Activated CD4-positive, alpha-beta memory T cell treated with anti-CD3 and anti-CD28 coated beads for 36 hours (primary cell): ENCODE results near the gene EPB41L5. TPM values are rescaled to one million over a fixed set of nuclear protein-coding genes. Genes with fewer than 3 reads are reported as not detected.
"Not testable (repeated sequence)": the region's sequence is repeated elsewhere in the genome, so short reads cannot be mapped to it uniquely, and the experiment has no call there.

Experiments used
- CTCF ChIA-PET: fragments of 350-600 bp; sonication (Branson Sonifier 250); formaldehyde crosslinking; loops from one replicate; lab custom pipeline; 2021; ENCODE audit warnings: antibody characterized with exemption, inconsistent platforms; lab: Charles Lee
- POLR2A ChIA-PET: fragments of 350-600 bp; sonication (Branson Sonifier 250); formaldehyde crosslinking; loops from one replicate; lab custom pipeline; 2021; ENCODE audit warnings: antibody characterized with exemption; lab: Charles Lee
- DNase-seq: peaks from one replicate; pipeline ENCODE4 v3.0.0-alpha.2; 2020
- H3K27ac Mint-ChIP-seq: one replicate; pipeline ENCODE4 v1.8.0; 2021; ENCODE audit warnings: mixed read lengths
- H3K27me3 Mint-ChIP-seq: one replicate; pipeline ENCODE4 v1.8.0; 2021; ENCODE audit warnings: mixed read lengths
- H3K36me3 Mint-ChIP-seq: one replicate; pipeline ENCODE4 v1.8.0; 2021; ENCODE audit warnings: mixed read lengths
- H3K4me1 Mint-ChIP-seq: one replicate; pipeline ENCODE4 v1.8.0; 2021; ENCODE audit warnings: low read depth, mixed read lengths
- H3K4me3 Mint-ChIP-seq: one replicate; pipeline ENCODE4 v1.8.0; 2021; ENCODE audit warnings: mild to moderate bottlenecking, mixed read lengths
- H3K9me3 Mint-ChIP-seq: one replicate; pipeline ENCODE4 v1.8.0; 2021; ENCODE audit warnings: mixed read lengths
- intact Hi-C: fragments of 100-400 bp; cut with micrococcal nuclease; formaldehyde crosslinking; loops from one replicate; pipeline ENCODE4 v1.15.1; 2023
- total RNA-seq, 2 experiments: library from RNA; stranded (reverse); gene quantifications; one replicate each; pipeline ENCODE4 v1.2.3, GENCODE V29; 2021

Gene EPB41L5
- total RNA-seq, 2 experiments from 2014 or later = 2.5 to 2.7 TPM

- ChIA-PET POLR2A (no interaction called here), CTCF (interaction anchor here (0.6 to 1.3 kb wide), 3 partner anchors 20 to 451 kb away, joined by 3 to 4 read pairs (median 4); no protein-coding TSS in a partner anchor)
- Mint-ChIP-seq H3K4me1 (no peaks in the 10 kb centered on the region), H3K27me3 (no peaks in the 10 kb centered on the region), H3K4me3 (no peak overlapping the region), H3K36me3 (peaks cover 15% of the 10 kb centered on the region), H3K9me3 (peaks cover 20% of the 10 kb centered on the region), H3K27ac (no peak overlapping the region)
- no peak for DNase-seq
- intact Hi-C loops = no loop called here
Measured at GRCh38 chr2:120155308-120155707, 142.4 kb downstream of the EPB41L5 start.

GRCh38 chr2:120158658-120159057 lies 145.8 kb downstream of the EPB41L5 start:
- DNase-seq, H3K27ac Mint-ChIP-seq, H3K9me3 Mint-ChIP-seq, H3K4me3 Mint-ChIP-seq, intact Hi-C loops, POLR2A ChIA-PET, H3K36me3 Mint-ChIP-seq, H3K4me1 Mint-ChIP-seq, CTCF ChIA-PET, H3K27me3 Mint-ChIP-seq: not testable (repeated sequence)

GRCh38 chr2:120161190-120161589 lies 148.3 kb downstream of the EPB41L5 start:
- Mint-ChIP-seq H3K4me3 (no peak overlapping the region), H3K36me3 (peaks cover 8% of the 10 kb centered on the region), H3K27me3 (no peaks in the 10 kb centered on the region), H3K9me3 (no peaks in the 10 kb centered on the region), H3K27ac (no peak overlapping the region), H3K4me1 (no peaks in the 10 kb centered on the region)
- intact Hi-C loops = no loop called here
- CTCF ChIA-PET = interaction anchor here (1.4 kb wide), 1 partner anchor 13 kb away, joined by 3 read pairs; no protein-coding TSS in a partner anchor
- POLR2A ChIA-PET = interaction anchor here (0.6 kb wide), 1 partner anchor 269 kb away, joined by 7 read pairs; no protein-coding TSS in a partner anchor
- no peak for DNase-seq

GRCh38 chr2:120162716-120163115 lies 149.8 kb downstream of the EPB41L5 start:
- no peak for DNase-seq
- Mint-ChIP-seq H3K27me3 (no peaks in the 10 kb centered on the region), H3K4me1 (no peaks in the 10 kb centered on the region), H3K9me3 (no peaks in the 10 kb centered on the region), H3K36me3 (no peaks in the 10 kb centered on the region), H3K4me3 (no peak overlapping the region), H3K27ac (no peak overlapping the region)
- POLR2A ChIA-PET = no interaction called here
- intact Hi-C loops = no loop called here
- CTCF ChIA-PET = interaction anchor here (3.0 kb wide), 1 partner anchor 12 kb away, joined by 12 read pairs; no protein-coding TSS in a partner anchor

GRCh38 chr2:120167272-120167671 lies 154.4 kb downstream of the EPB41L5 start:
- ChIA-PET CTCF (no interaction called here), POLR2A (no interaction called here)
- no peak overlapping the region for H3K27ac Mint-ChIP-seq

GRCh38 chr2:120169020-120169419 lies 156.1 kb downstream of the EPB41L5 start:
- H3K4me1 Mint-ChIP-seq = peaks cover 2% of the 10 kb centered on the region
- H3K4me3 Mint-ChIP-seq = no peak overlapping the region
- H3K27ac Mint-ChIP-seq = no peak overlapping the region
- no peaks in the 10 kb centered on the region for H3K27me3 Mint-ChIP-seq
- peaks cover 2% of the 10 kb centered on the region for H3K36me3 Mint-ChIP-seq
- no peak for DNase-seq
- peaks cover 3% of the 10 kb centered on the region for H3K9me3 Mint-ChIP-seq
- intact Hi-C loops = no loop called here
- POLR2A ChIA-PET = interaction anchor here (1.2 kb wide), 1 partner anchor 461 kb away, joined by 3 read pairs; no protein-coding TSS in a partner anchor
- CTCF ChIA-PET = interaction anchor here (0.6 to 3.4 kb wide), 4 partner anchors 59 to 528 kb away, joined by 3 to 13 read pairs (median 4); no protein-coding TSS in a partner anchor

More at GRCh38 chr2:120167272-120167671, 154.4 kb downstream of the EPB41L5 start:
- Mint-ChIP-seq H3K9me3 (peaks cover 3% of the 10 kb centered on the region), H3K36me3 (peaks cover 2% of the 10 kb centered on the region), H3K4me3 (no peak overlapping the region), H3K27me3 (no peaks in the 10 kb centered on the region), H3K4me1 (no peaks in the 10 kb centered on the region)
- no peak for DNase-seq
- intact Hi-C loops = no loop called here

- H3K9me3 Mint-ChIP-seq = no peaks in the 10 kb centered on the region
- H3K27me3 Mint-ChIP-seq = no peaks in the 10 kb centered on the region
- ChIA-PET POLR2A (interaction anchor here (0.6 to 0.7 kb wide), 3 partner anchors 112 to 680 kb away, joined by 3 to 7 read pairs (median 4); no protein-coding TSS in a partner anchor), CTCF (interaction anchor here (0.5 to 5.1 kb wide), 76 partner anchors 9 to 1003 kb away, joined by 3 to 98 read pairs (median 4); partner anchors contain the start of genes EPB41L5, PTPN4, RALB and TMEM177)
- peaks cover 44% of the 10 kb centered on the region for H3K4me1 Mint-ChIP-seq
- H3K36me3 Mint-ChIP-seq = no peaks in the 10 kb centered on the region
- no peak overlapping the region for H3K4me3 Mint-ChIP-seq
- no peak for DNase-seq
- intact Hi-C loops = loop anchor here (1.0 to 5.0 kb wide), 3 partner anchors 248 to 472 kb away; no protein-coding TSS in a partner anchor
- no peak overlapping the region for H3K27ac Mint-ChIP-seq
Measured at GRCh38 chr2:120174963-120175581, 162.2 kb downstream of the EPB41L5 start.

- ChIA-PET POLR2A (interaction anchor here (0.8 to 1.6 kb wide), 11 partner anchors 12 to 810 kb away, joined by 3 to 5 read pairs (median 3); partner anchors contain the start of genes C2orf76, DBI, EPB41L5 and PTPN4), CTCF (interaction anchor here (0.6 to 5.1 kb wide), 35 partner anchors 8 to 536 kb away, joined by 3 to 98 read pairs (median 4); partner anchors contain the start of genes PTPN4, RALB, TMEM177 and TMEM185B)
- intact Hi-C loops = loop anchor here (2.0 to 5.0 kb wide), 5 partner anchors 56 to 810 kb away; partner anchors contain the start of genes C2orf76, DBI and EPB41L5
- Mint-ChIP-seq H3K9me3 (no peaks in the 10 kb centered on the region), H3K27ac (peak overlapping the region; percentile 97), H3K27me3 (no peaks in the 10 kb centered on the region), H3K4me3 (peak overlapping the region; percentile 98), H3K4me1 (peaks cover 49% of the 10 kb centered on the region), H3K36me3 (no peaks in the 10 kb centered on the region)
- DNase-seq = no peak
Measured at GRCh38 chr2:120176526-120176925, 163.6 kb downstream of the EPB41L5 start.

GRCh38 chr2:120177001-120177621 lies 164.2 kb downstream of the EPB41L5 start:
- ChIA-PET CTCF (interaction anchor here (0.6 to 5.1 kb wide), 30 partner anchors 22 to 537 kb away, joined by 3 to 98 read pairs (median 4); partner anchors contain the start of genes PTPN4, RALB, TMEM177 and TMEM185B), POLR2A (interaction anchor here (0.8 to 1.6 kb wide), 10 partner anchors 13 to 810 kb away, joined by 3 to 5 read pairs (median 4); partner anchors contain the start of genes C2orf76, DBI, EPB41L5 and PTPN4)
- Mint-ChIP-seq H3K4me3 (peak overlapping the region; percentile 98), H3K4me1 (peaks cover 55% of the 10 kb centered on the region), H3K27ac (peak overlapping the region; percentile 97), H3K27me3 (no peaks in the 10 kb centered on the region), H3K9me3 (no peaks in the 10 kb centered on the region), H3K36me3 (no peaks in the 10 kb centered on the region)
- peak; percentile 87 for DNase-seq
- intact Hi-C loops = loop anchor here (1.0 to 5.0 kb wide), 12 partner anchors 46 to 810 kb away; partner anchors contain the start of genes C2orf76, DBI, EPB41L5 and PTPN4

- peak overlapping the region; percentile 97 for H3K27ac Mint-ChIP-seq
- peaks cover 58% of the 10 kb centered on the region for H3K4me1 Mint-ChIP-seq
- no peak for DNase-seq
- CTCF ChIA-PET = interaction anchor here (0.5 to 5.1 kb wide), 8 partner anchors 18 to 536 kb away, joined by 3 to 98 read pairs (median 3); no protein-coding TSS in a partner anchor
- peak overlapping the region; percentile 98 for H3K4me3 Mint-ChIP-seq
- intact Hi-C loops = loop anchor here (1.0 to 5.0 kb wide), 12 partner anchors 45 to 811 kb away; partner anchors contain the start of genes C2orf76, DBI, EPB41L5 and PTPN4
- no peaks in the 10 kb centered on the region for H3K36me3 Mint-ChIP-seq
- POLR2A ChIA-PET = interaction anchor here (0.6 to 0.9 kb wide), 2 partner anchors 69 to 108 kb away, joined by 3 read pairs; no protein-coding TSS in a partner anchor
- no peaks in the 10 kb centered on the region for H3K9me3 Mint-ChIP-seq
- no peaks in the 10 kb centered on the region for H3K27me3 Mint-ChIP-seq
Measured at GRCh38 chr2:120177973-120178372, 165.1 kb downstream of the EPB41L5 start.

GRCh38 chr2:120179396-120179795 lies 166.5 kb downstream of the EPB41L5 start:
- Mint-ChIP-seq H3K4me1 (peaks cover 56% of the 10 kb centered on the region), H3K27ac (no peak overlapping the region), H3K9me3 (no peaks in the 10 kb centered on the region), H3K27me3 (no peaks in the 10 kb centered on the region), H3K4me3 (no peak overlapping the region), H3K36me3 (no peaks in the 10 kb centered on the region)
- ChIA-PET POLR2A (no interaction called here), CTCF (interaction anchor here (0.5 kb wide), 1 partner anchor 1536 kb away, joined by 3 read pairs; no protein-coding TSS in a partner anchor)
- DNase-seq = no peak
- intact Hi-C loops = loop anchor here (5.0 kb wide), 1 partner anchor 252 kb away; no protein-coding TSS in a partner anchor
